HFFc6 (cell line): ENCODE measurements around the gene STAT1. TPM values are rescaled to one million over a fixed set of nuclear protein-coding genes. Genes with fewer than 3 reads are reported as not detected.

Experiments used
- DNase-seq: peaks from one replicate; pipeline ENCODE4 v3.0.0-alpha.2; 2018
- H3K27ac Mint-ChIP-seq: 2 replicates; pipeline ENCODE4 v1.8.0; 2020; ENCODE audit warnings: mild to moderate bottlenecking, mixed read lengths
- H3K27me3 Mint-ChIP-seq: 2 replicates; pipeline ENCODE4 v1.8.0; 2021; ENCODE audit warnings: mild to moderate bottlenecking, moderate library complexity, mixed read lengths; ENCODE audit not compliant: insufficient read depth
- H3K36me3 Mint-ChIP-seq: 2 replicates; pipeline ENCODE4 v1.8.0; 2021; ENCODE audit warnings: low read depth, mixed read lengths
- H3K4me1 Mint-ChIP-seq: 2 replicates; pipeline ENCODE4 v1.8.0; 2020; ENCODE audit warnings: low read depth, mixed read lengths
- H3K4me3 Mint-ChIP-seq: 2 replicates; pipeline ENCODE4 v1.8.0; 2020; ENCODE audit warnings: mild to moderate bottlenecking, moderate library complexity, mixed read lengths
- H3K9me3 Mint-ChIP-seq: 2 replicates; pipeline ENCODE4 v1.8.0; 2020; ENCODE audit warnings: mild to moderate bottlenecking, mixed read lengths
- total RNA-seq, 6 experiments: library from RNA; stranded (reverse); fragmentation: NEBNext Ultra II Directional; extraction: Animal tissue kit (Norgen Biotek cat#: 25700); gene quantifications; 2 replicates in 1 of 6; 3 replicates in 5 of 6; pipeline ENCODE4 v1.2.3, GENCODE V29; 2021
- TF ChIP-seq, protein P1 (sequence below): fragments of 200-600 bp; sonication (generic); IDR thresholded peaks from 2 replicates; pipeline ENCODE4 v1.5.0; 2021; ENCODE audit warnings: antibody characterized with exemption, mild to moderate bottlenecking

STAT1 gene
- total RNA-seq, 6 experiments from 2014 or later: 91.6 to 154 (median 138) TPM

GRCh38 chr2:190920085-190920484 is 93.9 kb downstream of the STAT1 start:
- Mint-ChIP-seq H3K9me3 (no peaks in the 10 kb centered on the region), H3K4me1 (peaks cover 55% of the 10 kb centered on the region), H3K36me3 (peaks cover 74% of the 10 kb centered on the region), H3K4me3 (no peak overlapping the region), H3K27me3 (peaks cover 16% of the 10 kb centered on the region), H3K27ac (no peak overlapping the region)
- no peak for DNase-seq
- TF ChIP-seq, protein P1, sequence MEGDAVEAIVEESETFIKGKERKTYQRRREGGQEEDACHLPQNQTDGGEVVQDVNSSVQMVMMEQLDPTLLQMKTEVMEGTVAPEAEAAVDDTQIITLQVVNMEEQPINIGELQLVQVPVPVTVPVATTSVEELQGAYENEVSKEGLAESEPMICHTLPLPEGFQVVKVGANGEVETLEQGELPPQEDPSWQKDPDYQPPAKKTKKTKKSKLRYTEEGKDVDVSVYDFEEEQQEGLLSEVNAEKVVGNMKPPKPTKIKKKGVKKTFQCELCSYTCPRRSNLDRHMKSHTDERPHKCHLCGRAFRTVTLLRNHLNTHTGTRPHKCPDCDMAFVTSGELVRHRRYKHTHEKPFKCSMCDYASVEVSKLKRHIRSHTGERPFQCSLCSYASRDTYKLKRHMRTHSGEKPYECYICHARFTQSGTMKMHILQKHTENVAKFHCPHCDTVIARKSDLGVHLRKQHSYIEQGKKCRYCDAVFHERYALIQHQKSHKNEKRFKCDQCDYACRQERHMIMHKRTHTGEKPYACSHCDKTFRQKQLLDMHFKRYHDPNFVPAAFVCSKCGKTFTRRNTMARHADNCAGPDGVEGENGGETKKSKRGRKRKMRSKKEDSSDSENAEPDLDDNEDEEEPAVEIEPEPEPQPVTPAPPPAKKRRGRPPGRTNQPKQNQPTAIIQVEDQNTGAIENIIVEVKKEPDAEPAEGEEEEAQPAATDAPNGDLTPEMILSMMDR: no peak

Other genes with a start within 250 kb of the STAT1 start
- gene GLS, start 133.3 kb downstream of the STAT1 start, total RNA-seq: 100 to 1,000 TPM; 191 to 431 (median 201) TPM
- gene STAT4, start 136.8 kb upstream of the STAT1 start, total RNA-seq: 1 to 10 TPM in 1 of 6 experiments, under 1 TPM in 5; 0.31 to 1.1 (median 0.47) TPM
- 100 to 1,000 TPM; 214 to 254 (median 236) TPM for gene MYO1B, start 231.2 kb upstream of the STAT1 start, total RNA-seq